Astrocyte of the spinal cord (primary cell): ENCODE measurements around the gene TYRO3.

ENCODE experiments used
- DNase-seq: peaks from one replicate; pipeline ENCODE4 v3.0.0; 2011; ENCODE audit warnings: low read depth, low spot score
- H3K4me3 ChIP-seq: 2 replicates; pipeline ENCODE4 v1.5.1; 2011; ENCODE audit warnings: low read depth, mild to moderate bottlenecking, low read length, moderate library complexity
- in situ Hi-C: cut with HindIII; loops from 2 replicates; pipeline ENCODE4 v1.10.0; 2017; ENCODE audit warnings: low sequenced_read_pairs
- TF ChIP-seq, protein P1 (sequence below): IDR thresholded peaks from 2 replicates; pipeline ENCODE4 v1.5.1; 2012; ENCODE audit warnings: low read depth, mild to moderate bottlenecking, low read length, inconsistent platforms

The TYRO3 gene

DNA sequence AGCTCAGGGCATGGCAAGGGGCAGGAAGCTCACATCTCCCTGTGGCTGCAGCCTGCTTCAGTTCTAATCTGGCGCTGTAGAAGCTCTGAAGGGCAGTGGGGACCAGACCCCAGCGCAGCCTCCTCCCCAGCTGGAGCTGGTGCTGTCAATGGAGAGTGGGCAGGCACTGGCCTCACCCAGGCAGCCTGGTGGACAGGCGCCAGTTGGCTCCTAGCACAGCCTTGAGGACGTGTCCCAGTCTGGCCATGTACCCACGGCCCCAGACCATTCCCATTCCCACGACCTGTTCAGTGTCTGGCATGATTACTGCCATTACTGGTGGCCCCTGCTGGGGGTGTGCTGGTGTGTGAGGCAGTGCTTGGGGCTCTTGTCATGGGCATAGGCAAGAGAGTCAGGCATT lies 16.3 kb downstream of the TYRO3 start:
- TF ChIP-seq, protein P1, sequence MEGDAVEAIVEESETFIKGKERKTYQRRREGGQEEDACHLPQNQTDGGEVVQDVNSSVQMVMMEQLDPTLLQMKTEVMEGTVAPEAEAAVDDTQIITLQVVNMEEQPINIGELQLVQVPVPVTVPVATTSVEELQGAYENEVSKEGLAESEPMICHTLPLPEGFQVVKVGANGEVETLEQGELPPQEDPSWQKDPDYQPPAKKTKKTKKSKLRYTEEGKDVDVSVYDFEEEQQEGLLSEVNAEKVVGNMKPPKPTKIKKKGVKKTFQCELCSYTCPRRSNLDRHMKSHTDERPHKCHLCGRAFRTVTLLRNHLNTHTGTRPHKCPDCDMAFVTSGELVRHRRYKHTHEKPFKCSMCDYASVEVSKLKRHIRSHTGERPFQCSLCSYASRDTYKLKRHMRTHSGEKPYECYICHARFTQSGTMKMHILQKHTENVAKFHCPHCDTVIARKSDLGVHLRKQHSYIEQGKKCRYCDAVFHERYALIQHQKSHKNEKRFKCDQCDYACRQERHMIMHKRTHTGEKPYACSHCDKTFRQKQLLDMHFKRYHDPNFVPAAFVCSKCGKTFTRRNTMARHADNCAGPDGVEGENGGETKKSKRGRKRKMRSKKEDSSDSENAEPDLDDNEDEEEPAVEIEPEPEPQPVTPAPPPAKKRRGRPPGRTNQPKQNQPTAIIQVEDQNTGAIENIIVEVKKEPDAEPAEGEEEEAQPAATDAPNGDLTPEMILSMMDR: no peak
- H3K4me3 ChIP-seq: no peak overlapping the region
- no peak for DNase-seq
- in situ Hi-C loops: no loop called here

DNA sequence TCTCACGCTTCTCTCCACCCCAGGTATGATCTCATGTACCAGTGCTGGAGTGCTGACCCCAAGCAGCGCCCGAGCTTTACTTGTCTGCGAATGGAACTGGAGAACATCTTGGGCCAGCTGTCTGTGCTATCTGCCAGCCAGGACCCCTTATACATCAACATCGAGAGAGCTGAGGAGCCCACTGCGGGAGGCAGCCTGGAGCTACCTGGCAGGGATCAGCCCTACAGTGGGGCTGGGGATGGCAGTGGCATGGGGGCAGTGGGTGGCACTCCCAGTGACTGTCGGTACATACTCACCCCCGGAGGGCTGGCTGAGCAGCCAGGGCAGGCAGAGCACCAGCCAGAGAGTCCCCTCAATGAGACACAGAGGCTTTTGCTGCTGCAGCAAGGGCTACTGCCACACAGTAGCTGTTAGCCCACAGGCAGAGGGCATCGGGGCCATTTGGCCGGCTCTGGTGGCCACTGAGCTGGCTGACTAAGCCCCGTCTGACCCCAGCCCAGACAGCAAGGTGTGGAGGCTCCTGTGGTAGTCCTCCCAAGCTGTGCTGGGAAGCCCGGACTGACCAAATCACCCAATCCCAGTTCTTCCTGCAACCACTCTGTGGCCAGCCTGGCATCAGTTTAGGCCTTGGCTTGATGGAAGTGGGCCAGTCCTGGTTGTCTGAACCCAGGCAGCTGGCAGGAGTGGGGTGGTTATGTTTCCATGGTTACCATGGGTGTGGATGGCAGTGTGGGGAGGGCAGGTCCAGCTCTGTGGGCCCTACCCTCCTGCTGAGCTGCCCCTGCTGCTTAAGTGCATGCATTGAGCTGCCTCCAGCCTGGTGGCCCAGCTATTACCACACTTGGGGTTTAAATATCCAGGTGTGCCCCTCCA lies 19.1 kb downstream of the TYRO3 start:
- TF ChIP-seq, protein P1: no peak
- in situ Hi-C loops: no loop called here
- no peak for DNase-seq
- H3K4me3 ChIP-seq: no peak overlapping the region

DNA sequence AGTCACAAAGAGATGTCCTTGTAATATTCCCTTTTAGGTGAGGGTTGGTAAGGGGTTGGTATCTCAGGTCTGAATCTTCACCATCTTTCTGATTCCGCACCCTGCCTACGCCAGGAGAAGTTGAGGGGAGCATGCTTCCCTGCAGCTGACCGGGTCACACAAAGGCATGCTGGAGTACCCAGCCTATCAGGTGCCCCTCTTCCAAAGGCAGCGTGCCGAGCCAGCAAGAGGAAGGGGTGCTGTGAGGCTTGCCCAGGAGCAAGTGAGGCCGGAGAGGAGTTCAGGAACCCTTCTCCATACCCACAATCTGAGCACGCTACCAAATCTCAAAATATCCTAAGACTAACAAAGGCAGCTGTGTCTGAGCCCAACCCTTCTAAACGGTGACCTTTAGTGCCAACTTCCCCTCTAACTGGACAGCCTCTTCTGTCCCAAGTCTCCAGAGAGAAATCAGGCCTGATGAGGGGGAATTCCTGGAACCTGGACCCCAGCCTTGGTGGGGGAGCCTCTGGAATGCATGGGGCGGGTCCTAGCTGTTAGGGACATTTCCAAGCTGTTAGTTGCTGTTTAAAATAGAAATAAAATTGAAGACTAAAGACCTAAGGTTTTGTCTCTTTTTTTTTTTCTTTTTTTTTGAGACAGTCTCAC lies 19.8 kb downstream of the TYRO3 start:
- TF ChIP-seq, protein P1: no peak
- DNase-seq: no peak
- H3K4me3 ChIP-seq: no peak overlapping the region
- in situ Hi-C loops: no loop called here

DNA sequence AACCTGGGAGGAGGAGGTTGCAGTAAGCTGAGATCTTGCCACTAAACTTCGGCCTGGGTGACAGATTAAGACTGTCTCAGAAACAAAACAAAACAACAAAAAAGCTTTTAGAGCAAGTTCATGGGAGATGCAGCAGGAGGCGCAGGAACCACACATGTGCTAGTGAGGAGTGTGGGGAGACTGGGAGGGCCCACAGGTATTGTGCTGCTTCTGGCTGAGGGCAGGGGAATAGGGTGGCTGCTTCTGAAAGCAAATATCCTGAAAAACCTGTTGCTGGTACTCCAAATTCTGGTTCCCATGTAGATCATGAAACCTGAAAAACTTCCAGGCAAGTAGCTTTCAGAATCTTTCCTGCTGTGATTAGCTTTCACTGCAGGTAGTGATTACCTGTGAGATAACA lies 22.1 kb downstream of the TYRO3 start:
- DNase-seq: no peak
- in situ Hi-C loops: no loop called here
- TF ChIP-seq, protein P1: peak; percentile 33

DNA sequence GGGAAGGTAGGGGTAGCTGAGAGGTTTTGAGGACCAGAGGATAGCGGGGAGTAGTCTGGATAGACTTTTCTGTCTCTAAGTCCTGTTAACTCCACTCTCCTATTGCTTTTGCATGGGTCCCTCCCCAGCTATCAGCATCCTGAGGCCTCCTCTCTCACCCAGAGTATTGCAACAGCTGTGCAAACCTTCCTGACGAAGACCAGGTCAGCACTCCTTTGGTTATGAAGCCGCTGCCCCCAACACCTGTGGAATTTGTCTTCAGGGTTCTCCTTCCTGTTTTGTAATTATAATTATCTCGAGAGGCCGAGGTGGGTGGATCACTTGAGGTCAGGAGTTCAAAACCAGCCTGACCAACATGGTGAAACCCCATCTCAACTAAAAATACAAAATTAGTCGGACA lies 24.8 kb downstream of the TYRO3 start:
- no peak for DNase-seq
- no peak overlapping the region for H3K4me3 ChIP-seq
- in situ Hi-C loops: no loop called here
- TF ChIP-seq, protein P1: no peak

More for the DNA sequence above, 22.1 kb downstream of the TYRO3 start:
- no peak overlapping the region for H3K4me3 ChIP-seq

DNA sequence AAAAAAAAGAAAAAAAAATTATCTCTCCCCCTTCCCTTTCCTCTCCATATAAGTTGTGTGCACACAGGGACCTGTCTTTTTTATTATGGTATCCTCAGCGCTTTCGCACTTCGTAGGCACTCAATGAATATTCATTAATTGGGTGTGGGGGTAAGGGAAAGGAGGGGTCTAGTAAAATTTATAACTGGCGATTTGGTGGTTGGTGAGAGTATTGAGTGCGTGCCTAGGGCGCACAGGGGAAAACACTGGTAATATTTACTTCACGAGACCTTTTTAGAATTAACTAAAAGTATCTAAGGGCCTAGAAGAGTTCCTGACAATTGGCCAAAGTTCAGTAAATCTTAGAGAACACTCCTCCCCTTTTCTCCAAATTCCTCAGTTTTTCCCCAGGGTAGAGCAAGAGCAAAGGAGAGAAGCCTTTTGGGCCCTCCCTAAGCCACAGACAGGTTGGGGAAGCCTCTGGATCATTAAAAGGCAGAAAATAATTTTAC lies 25.7 kb downstream of the TYRO3 start:
- peak overlapping the region; percentile 17 for H3K4me3 ChIP-seq
- TF ChIP-seq, protein P1: no peak

More for the DNA sequence above, 25.7 kb downstream of the TYRO3 start:
- in situ Hi-C loops: no loop called here
- DNase-seq: peak; percentile 5
